ENCODE data around the gene LGALS8.
"Not testable (repeated sequence)": the region's sequence is repeated elsewhere in the genome, so short reads cannot be mapped to it uniquely, and the experiment has no call there.

The LGALS8 gene

DNA sequence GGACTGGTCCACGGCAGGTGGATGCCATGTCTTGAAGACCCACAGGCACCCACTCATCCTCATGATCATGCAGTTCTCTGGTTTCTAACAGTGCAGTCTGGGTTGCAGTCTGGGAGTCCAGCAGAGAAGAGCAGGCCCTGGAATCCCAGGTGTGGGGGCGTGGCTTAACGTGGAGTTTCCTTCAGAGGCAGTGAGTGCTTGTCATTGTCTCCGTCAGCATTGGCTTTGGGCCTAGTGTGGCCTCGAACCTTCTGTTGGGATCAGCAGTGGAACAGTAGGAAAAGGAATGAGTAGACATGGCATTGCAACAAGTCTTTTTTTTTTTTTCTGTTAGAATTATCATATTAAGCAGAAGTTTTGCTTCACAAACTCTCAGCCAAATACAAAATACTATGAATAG lies 12.8 kb downstream of the LGALS8 start:
- in situ Hi-C loops (cut with MboI; ENCODE audit: low sequenced_read_pairs) = no loop called here

DNA sequence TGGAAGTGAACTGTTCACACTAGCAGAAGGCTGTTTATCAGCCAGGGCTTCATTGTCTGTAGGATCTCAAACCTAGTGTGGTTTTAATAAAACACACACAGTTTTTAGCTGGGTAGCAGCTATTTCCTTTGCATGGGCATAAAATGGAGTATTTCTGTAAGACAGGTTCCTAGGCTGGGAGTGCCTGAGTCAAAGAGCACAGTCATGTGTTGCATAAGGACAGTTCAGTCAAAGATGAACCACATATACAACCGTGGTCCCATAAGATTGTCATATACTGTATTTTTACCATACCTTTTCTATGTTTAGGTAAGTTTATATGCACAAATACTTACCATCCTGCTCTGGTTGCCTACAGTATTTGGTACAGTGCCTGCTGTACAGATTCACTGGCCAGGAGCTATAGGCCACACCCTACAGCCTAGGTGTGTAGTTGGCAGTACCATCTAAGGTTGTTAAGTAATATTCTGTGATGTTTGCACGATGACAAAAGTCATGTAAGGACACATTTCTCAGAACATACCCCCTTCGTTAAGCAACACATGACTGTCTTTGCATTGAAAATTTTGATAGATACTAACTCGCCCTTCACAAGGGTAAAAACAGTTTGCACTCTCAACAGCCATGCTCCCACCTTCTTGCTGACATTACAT lies 17.2 kb downstream of the LGALS8 start:
- in situ Hi-C loops (cut with MboI; ENCODE audit: low sequenced_read_pairs) = no loop called here

DNA sequence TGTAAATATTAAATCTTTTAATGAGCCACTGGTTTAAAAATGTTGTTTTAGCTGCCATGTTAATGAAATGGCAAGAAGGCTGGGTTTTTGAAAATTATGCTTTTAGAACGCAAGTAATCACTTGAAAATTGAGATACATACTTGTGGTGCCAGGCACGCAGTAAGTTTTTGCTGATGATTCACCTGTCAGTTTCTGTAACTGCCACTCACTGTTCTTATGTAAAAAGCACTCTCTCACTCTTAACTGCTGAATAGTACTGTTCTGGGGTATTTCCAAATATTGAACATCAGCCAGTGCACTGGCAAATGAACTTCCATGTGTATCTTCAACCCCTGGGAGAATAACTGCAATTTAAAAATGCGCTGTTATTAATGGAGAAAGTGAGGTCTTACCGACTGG lies 17.9 kb downstream of the LGALS8 start:
- in situ Hi-C loops (cut with MboI; ENCODE audit: low sequenced_read_pairs) = no loop called here

DNA sequence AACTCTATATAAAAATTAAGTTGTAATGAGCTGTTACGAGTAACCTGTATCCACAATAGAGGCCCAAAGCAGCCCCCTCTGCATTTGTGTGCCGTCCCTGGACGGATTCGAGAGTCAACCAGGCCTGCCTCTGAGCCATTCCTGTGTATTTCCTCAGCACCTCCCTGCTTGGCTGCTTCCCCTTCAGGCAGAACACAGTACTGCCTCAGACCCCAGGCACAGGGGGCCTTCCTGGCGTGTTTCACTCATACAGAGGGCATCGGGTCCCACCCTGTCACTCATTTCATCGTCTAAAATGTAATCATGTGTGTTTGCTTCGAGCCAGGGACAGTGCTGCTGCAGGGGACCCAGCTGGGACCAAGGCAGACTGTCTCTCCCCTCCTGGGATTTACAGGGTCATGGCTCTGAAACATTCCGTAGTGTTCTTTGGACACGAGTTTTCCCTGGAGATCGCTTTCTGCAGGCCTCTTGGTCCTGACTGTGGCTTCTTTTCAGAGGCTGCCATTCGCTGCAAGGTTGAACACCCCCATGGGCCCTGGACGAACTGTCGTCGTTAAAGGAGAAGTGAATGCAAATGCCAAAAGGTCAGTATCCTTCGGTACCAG lies 19.4 kb downstream of the LGALS8 start:
- in situ Hi-C loops (cut with MboI; ENCODE audit: low sequenced_read_pairs) = no loop called here

DNA sequence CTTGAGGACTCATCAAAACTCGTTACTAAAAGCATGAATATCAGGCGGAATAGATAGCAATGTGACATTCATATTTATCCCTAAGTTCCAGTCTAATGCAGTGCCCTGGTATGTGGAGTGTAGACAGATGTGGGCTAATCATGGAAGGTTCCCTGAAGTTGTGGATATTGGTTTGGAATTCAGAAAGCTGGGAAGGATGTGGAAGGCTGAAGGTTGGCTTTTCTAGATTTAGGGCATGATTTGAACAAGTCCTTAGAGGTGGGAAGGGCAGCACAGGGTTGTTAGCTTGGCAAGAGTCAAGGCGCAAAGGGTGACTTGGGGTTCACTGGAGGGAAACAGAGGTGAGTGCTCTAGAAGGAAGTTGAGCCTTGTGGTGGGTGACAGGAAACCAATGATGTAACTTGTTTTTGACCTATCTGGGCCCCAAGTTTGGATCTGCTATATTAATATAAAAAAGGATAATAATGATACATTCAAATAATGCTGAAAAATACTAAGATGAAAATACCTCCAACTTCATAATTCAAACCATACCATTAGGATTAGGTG lies 21.9 kb downstream of the LGALS8 start:
- in situ Hi-C loops (cut with MboI; ENCODE audit: low sequenced_read_pairs) = no loop called here

DNA sequence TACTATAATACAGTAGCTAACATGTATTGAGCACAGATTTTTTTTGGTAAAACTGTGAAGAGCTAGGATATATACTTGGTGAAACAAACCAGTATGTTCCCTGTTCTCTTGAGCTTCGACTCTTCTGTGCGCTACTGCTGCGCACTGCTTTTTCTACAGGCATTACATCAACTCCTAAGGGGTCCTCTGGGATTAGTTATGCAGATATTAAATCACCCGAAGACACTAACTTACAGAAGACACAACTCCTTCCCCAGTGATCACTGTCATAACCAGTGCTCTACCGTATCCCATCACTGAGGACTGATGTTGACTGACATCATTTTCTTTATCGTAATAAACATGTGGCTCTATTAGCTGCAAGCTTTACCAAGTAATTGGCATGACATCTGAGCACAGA lies 24.7 kb downstream of the LGALS8 start:
- in situ Hi-C loops (cut with MboI; ENCODE audit: low sequenced_read_pairs) = no loop called here

DNA sequence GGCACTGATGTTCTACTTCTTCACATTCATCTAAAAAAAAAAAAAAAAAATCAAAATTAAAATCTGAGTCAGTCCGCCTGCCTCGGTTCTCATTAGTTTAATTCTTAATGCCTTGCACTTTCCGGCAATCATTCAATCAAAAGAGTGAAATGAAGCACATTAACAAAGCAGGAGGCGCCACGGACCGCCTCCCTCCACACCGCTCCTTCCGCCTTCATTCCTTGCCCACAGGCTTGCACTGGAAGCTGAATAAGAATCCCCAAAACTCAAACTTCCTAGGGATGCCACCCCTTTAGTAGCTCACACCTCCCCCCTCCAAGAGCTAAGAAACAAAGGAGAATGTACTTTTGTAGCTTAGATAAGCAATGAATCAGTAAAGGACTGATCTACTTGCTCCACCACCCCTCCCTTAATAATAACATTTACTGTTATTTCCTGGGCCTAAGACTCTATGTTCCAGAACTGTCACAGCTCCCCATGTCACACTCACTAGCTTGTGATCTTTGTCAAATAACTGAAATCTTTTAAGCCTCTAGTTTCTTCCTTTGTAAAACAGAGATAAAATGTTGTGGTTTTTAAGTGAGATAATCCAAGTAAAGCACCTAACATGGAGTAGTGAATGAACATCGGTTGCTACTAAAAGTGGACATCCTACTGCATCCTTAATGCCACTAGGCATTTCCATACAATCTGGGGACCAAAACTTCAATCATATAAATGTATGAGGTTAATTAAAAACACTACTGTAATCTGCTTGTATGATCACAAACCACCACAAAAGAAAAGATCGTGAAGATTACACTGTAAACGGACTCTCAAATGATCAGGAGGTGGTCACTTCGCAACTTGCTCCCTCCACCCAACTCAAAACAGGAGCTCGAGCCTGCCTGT lies 27.4 kb downstream of the LGALS8 start:
- in situ Hi-C loops (cut with MboI; ENCODE audit: low sequenced_read_pairs) = no loop called here

DNA sequence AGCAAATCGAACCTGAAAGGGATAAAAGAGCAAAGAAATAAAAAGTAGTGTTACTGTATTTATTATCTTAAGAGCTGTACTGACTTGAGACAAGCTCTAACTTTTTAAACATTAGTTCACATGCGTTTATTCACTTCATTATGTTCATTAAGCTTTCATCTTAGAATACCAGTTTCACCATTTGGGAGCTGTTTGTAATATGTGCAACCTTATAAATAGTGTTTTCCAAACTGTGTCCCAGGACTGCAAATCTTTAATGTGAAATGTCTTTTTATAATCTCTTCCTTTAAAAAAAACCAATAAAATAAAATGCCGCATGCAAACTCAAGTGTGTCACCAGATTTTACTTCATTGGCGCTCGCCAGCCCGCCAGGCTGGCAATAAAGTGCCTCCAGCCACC lies 28.3 kb downstream of the LGALS8 start:
- in situ Hi-C loops (cut with MboI; ENCODE audit: low sequenced_read_pairs) = no loop called here

DNA sequence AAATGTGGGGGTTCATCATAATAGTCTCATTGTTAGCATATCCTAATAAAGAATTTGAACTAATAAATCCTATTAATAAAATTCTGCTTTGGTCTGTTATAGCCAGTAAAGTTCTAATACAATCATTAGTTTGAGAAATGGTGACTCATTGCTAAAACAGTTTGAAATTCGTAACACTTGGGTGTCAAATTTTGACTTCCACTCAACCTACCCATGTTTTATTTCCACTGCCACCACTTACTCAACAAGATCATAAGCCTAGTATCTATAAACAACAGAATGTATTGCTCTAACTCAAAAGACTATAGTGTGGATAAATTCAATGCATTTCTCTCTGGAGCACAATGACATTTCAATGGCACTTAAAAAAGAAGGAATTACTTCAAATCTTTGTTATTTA lies 29.1 kb downstream of the LGALS8 start:
- in situ Hi-C loops (cut with MboI; ENCODE audit: low sequenced_read_pairs) = no loop called here

DNA sequence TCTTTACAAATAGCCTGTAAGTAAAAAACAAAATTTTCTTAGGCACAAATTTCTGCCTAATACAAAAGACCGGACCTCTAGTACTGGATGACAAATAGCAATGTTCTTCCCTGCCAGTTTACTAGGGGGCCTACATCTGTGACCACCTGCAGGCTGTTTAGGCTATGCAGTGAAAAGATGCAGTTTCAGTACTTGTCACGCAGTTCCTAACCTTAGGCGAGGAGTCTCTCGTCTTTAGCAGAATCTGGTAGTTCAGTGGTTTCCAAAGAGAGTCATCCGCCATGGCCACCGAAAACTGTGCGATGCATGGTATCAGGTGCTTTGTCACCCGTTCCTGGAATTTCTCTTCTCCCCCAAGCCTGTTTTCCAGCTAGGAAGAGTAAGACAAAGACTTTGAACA lies 29.6 kb downstream of the LGALS8 start:
- in situ Hi-C loops (cut with MboI; ENCODE audit: low sequenced_read_pairs) = no loop called here

DNA sequence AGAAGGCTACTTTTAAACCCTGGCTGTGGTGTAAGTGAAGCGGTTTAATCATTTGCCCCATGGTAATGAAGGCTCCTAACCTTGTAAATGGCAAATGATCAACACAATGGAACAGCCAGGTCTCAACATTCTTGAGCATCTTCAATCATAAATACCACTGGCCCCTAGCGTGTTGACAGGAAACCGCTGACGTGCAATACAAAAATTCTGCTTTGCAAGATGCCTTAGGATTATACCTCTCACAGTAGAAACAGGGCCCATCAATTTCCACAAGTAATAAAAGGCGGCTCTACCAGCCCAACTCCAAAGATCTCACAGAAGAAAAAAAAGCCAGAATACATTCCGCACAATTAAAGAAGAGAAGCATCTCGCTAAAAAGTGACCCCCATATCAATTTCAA lies 32.8 kb downstream of the LGALS8 start:
- in situ Hi-C loops (cut with MboI; ENCODE audit: low sequenced_read_pairs) = no loop called here

DNA sequence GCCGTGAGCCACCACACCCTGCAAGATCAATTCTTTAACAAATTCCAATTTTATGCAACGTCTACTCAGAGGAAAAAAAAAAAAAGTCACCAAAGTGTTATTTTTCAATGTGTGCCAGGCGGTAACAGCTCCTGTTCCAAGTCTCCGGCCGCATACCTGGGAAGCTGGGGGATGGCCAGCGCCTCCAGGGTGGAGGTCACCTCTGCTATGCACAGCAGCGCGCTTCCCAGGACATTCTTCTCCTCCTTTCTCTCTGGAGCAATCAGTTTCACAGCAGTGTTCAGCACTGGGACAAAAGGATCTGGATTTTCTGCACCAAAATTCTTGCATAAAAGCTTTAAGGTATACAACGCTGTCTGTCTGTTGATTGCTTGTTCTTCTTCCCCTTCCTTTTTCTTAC lies 34.3 kb downstream of the LGALS8 start:
- in situ Hi-C loops (cut with MboI; ENCODE audit: low sequenced_read_pairs) = no loop called here

DNA sequence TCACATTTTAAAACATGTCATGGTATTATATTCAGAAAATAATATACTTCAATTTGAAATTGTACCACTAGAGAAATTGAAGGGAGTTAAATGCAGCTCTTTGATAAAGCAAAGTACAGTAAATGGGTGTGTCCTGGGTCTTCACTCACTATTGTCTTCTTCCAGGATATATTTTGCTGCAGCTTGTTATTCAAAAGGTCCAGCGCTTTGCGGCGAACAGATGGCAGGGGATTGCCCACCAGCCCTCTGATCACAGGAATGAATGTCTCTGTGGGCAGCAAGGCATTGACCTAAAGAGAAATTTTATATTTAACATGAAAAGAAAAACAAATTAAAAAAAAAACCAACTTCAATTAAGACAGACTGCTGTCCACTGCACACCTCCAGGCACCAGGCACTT lies 35.1 kb downstream of the LGALS8 start:
- in situ Hi-C loops (cut with MboI; ENCODE audit: low sequenced_read_pairs) = no loop called here

DNA sequence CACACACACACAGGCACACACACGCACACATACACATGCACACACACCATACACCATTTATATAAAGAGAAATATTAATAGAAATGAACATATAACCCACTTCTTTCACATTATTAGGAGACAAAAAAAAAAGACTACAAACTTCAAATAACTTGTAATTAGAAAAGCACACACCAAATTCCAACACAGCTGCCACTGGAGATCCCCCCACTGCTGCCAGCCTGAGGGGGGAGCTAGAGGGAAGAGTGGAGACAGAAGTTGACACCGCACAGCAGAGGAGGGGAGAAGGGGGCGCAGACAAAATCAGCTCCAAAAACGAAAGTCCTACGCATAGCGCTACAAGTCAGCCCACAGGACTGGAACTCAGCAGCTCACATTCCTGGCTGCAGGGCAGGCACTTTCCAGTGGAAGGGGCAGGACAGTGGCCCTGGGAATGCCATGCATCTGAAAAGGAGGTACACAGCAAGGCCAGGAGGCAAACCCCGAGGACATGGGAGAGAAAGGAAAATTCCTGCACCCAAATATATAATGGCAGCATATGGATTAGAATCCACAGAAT lies 36.5 kb downstream of the LGALS8 start:
- in situ Hi-C loops (cut with MboI; ENCODE audit: low sequenced_read_pairs) = no loop called here

DNA sequence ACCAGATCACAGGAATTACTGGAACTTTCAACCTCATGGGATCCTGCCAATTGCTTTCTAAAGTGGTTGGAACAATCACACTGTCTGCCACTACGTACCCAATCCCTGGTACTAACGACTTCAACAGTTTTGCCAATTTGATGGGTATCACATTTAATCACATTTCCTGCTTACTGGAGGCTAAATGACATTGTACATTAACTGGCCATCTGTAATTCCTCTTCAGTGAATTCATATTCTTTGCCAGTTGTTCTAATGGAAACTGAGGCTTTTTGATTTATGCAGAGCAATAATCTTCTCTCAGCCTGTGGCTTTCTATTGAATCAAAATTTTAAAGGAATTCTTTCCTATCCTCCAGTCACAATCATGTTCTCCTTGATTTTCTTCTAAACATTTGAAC lies 38.2 kb downstream of the LGALS8 start:
- in situ Hi-C loops (cut with MboI; ENCODE audit: low sequenced_read_pairs) = no loop called here

DNA sequence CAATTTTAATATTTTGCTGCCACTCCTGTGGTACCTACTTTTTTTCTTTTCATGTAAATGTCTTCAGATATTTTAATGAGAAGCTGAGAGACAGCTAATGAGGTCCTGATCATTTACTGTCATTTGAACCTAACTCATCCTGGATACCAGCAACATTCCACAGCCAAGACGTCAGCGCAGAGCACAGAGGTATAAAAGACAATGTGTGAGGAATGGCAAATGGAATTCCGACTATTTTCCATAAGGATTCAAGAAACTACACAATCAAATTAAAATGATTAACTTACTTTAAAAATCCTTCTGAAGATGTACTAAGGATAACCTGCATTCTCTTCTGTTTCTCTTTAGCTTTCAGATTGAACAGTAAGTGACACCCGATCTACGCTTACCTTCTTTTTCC lies 41.7 kb downstream of the LGALS8 start:
- in situ Hi-C loops (cut with MboI; ENCODE audit: low sequenced_read_pairs) = no loop called here

DNA sequence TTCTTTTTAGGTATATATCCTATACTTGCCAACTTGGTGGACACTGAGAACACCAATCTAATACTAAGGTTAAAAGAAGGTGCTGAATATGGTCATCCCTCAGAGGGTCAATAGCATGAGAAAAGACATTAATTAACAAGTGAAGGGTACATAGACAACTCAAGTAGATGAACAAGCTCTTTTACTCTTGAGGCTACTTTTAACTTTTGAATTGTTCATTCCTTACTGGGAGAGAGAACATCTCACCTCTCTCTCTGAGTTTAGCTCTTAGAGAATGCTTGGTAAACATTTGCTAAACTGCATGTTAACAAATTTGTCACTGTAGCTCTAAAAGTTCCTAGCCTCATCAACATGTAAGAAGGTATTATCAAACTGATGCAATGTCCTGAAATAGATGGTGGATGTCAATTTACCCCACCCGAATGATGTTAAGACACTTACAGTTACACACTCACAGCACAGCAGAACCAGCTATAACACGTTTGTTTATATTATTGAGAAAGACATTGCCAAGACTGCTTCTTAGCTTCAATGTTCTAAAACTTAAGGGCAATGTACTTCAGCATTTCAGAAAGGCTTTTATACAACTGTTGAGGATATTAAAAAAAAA lies 44.6 kb downstream of the LGALS8 start:
- in situ Hi-C loops (cut with MboI; ENCODE audit: low sequenced_read_pairs) = no loop called here

DNA sequence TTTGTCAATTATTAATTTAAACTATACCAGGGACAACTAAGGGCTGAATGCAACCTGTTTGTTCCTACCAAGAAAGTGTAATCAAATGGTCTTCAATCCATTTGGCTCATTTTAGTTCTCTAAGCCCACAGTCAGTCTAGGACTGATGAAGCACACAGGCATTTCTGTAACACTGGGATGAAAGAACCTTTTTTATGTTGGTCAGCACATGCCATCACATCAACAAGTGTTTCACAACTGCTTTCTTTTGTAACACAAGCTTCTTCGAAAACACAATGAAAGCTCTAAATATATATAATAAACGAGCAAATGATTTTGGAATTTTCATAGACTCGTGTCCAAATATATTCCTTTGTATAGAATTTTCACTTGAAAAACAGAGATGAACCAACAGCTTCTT lies 51.7 kb downstream of the LGALS8 start:
- in situ Hi-C loops (cut with MboI; ENCODE audit: low sequenced_read_pairs) = no loop called here

DNA sequence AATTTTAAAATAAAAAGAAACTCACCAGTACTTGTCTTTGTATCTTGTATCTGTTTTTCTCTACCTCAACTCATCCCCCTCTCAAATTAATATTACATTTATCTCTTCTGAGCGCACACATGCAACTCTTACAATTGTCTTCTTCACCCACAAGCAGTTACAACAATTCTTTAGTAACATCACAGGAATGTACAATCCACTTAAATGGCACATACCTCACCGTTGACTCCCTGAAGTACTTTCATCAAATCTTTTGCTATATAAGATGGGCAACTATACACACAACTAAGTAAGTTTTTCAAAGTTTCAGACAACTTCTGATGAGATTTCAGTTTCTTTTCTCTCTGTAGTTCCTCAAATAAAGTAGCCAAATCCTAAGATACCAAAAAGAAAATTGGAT lies 52.2 kb downstream of the LGALS8 start:
- in situ Hi-C loops (cut with MboI; ENCODE audit: low sequenced_read_pairs) = no loop called here

DNA sequence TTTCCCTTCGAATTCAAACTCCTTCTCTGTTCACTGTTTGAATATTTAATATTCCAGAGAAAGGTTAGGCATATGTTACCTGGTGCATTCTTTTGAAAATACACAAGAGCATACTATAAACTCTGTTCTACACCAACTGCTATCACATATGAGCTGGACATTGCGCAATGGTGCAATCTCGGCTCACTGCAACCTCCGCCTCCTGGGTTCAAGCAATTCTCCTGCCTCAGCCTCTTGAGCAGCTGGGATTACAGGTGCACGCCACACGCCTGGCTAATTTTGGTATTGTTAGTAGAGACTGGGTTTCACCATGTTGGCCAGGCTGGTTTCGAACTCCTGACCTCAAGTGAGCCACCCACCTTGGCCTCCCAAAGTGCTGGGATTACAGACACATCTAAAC lies 53.3 kb downstream of the LGALS8 start:
- in situ Hi-C loops (cut with MboI; ENCODE audit: low sequenced_read_pairs) = not testable (repeated sequence)

DNA sequence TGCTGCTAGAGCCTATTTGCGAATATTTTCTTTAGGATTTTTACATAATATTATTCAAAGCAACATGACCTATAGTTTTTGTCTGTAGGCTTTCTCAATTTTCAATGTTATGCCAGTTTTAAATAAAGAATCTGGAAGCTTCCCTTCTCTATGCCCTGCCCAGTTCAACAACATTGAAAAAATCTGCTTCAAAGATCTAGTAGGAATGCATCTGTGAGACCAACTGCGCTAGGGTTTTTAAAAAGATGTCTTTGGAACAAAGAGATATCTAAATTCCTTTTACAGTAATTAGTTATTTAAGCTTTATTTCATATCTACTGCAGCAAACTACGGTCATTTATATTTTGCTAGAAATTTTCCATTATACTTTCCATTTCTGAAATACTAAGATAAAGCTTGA lies 54.9 kb downstream of the LGALS8 start:
- in situ Hi-C loops (cut with MboI; ENCODE audit: low sequenced_read_pairs) = no loop called here

All from HL-60/S4 treated with retinoic acid at 250 ng/mL for 4 days and 3 days (cell line).